NOMO-1 (cell line): Measurements from ENCODE around the gene NAALADL2.

Source experiments
- DNase-seq, 2 experiments: peaks; one replicate each; lab custom pipeline; 2025; ENCODE audit not compliant: unreplicated experiment in 2 of 2; lab: John Stamatoyannopoulos, UW

NAALADL2 gene

DNA sequence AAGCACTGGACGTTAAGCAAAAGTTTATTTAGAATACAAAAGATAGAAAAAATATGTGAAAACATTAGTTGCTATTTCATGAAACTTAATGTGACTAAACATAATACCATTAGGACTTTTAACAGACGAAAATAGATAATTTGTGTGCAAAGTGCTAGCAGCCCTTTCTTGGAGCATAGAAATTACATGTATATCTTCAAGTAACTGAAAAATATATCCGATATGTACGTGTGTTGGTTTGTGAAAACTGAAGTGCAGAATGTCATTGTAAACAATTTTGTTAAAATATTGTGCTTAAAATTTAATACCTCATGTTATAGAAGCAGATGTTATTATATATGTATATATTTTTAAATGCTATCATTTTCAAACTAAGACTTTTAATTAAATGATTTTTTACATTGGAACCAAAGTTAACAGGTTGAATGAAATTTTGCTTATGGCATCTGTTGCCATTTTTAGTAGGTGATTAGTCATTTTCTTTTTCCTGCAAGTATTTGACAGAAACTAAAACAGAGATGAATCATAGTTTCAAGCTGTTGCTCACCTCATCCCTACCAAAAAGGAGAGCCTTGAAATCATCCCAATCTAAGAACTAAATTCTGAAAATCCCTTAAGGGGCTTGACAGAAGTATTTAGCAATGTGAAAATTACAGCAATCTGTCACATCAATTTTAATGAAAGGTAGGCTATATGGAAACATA lies 334.8 kb downstream of the NAALADL2 start:
- no peak for DNase-seq

DNA sequence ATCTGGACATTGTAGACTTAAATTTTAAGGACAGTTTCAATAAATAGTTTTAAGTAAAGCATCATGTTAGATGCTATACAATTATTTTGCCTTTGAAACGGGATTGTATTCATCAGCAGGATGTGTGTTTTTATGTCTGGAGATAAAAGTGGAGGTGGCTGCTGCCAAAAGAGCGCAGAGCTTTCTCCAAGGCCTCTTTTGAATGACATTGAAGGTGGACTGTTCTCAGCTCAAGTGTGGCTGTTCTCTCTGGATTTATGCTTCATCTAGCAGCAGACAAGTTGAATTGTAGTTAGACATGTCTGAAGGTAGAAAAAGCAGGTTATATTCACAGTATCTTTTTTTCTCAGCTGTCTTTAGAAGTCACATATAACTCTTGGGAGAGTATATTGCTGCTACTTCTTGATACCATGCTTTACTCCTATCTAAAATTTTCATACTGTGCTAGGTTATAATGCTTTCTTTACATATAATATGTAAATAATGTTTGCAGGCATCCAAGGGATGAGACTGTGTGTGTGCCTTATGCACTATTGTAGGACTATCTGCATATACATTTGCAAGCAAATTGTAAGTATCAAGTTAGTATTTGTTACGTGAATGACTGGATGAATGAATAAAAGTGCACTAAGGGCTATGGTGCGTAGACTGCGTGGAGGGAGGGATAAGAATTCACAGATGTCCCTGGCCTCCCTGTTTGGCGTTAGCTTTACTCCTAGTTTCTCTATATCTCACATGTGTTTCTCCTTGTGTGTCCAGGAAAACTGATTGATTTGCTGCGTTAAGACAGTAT lies 340.1 kb downstream of the NAALADL2 start:
- DNase-seq, result no peak

DNA sequence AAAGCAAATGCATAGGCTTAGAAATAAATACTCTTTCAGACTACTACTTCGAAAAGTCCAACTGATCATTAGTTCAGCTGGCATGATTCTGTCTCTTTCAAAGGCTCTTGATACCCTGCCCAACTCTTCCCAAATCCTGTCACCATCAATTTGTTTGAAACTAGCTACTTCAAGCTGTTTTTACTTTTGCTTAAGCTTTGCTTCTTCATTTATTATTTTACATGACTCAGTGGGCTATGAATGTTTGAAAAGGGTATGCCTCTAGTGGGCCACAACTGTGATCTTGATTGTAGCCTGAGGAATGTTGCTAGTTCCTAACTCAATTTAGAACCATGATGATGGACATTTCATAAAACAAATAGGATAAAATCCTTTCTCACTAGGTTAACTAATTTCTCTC lies 340.8 kb downstream of the NAALADL2 start:
- no peak for DNase-seq

DNA sequence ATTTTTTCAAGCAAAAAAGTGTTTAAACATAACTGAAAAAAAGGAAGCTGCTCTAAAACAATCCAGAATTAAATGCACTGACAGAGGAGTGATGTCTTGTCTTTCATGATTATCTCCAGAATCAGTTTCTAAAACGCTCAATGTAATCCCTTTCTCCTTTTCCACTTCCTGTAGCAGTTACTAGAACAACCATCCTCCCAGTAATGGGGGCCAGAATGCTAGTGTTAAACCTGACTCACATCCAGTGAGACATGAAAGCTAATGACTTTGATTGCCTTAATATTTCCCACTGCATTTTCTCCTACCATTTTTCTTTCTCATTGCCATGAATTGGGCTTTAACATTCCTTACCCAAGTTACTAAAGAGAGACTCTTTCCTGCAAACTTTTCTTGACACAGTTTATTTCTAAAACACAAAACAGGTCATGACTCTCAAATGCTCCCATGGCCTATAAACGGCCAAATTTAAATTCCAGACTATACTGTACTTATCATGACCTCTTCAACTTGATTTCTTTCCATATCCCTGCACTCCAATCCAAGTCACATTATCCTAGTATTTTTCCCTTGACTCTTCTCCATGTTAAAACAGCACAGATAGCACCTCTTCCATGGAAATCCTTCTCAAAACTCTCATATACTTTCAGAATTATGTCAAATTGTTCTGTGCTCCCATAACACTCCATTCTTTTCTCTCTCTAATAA lies 341.4 kb downstream of the NAALADL2 start:
- DNase-seq, result no peak

DNA sequence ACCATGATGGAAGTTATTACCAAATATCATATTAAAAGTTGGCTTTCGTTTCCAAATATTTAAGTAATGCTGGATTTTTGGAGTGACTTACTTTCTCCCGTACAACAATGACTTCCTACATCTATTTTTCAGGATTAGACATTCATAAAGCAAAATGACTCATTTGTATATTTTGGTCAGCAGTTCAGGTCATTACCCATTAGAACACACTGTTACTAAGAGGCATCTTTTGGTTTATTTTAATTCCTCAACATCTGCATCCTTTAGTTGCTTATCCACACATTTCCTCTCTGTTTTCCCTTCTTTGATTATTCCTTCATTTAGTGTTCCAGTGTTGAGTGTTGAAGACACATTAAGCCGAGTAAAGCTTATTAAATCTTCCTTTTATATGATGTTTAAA lies 348.2 kb downstream of the NAALADL2 start:
- no peak for DNase-seq

DNA sequence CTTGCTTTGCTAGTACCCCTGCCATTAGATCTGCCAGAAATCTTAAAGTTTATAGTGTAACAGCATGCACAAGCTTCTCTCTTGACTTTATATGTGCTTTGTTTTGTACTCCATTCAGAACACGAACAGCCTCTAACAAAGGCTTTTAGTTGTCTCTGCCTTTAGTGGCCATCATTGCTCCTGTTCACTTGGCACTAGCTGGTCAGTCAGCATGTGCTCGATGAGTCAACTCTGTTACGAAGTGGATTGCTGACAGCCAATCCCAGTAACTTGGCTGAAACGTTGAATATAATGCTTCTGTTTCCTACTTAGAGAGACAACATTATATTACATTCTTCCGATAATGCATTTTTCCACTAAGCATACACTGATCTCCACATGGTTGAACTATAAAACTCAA lies 349.2 kb downstream of the NAALADL2 start:
- no peak for DNase-seq

DNA sequence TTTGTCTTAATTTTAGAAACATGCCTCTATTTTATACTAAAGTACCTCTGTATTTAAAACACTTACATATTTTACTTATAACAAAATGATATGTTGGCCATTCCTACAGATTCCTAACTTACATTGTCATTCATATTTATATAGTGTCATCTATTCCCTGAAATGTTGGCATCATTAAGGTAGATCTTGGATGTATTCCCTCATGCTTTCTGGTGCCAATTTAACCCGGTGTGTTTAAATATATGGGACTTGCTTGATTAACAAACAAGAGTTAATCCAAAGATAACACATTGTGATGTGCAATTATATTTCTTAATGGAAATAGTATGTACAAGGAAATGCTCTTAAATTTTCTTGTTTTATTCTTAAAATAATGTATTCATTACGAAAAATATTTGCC lies 352.3 kb downstream of the NAALADL2 start:
- no peak for DNase-seq

DNA sequence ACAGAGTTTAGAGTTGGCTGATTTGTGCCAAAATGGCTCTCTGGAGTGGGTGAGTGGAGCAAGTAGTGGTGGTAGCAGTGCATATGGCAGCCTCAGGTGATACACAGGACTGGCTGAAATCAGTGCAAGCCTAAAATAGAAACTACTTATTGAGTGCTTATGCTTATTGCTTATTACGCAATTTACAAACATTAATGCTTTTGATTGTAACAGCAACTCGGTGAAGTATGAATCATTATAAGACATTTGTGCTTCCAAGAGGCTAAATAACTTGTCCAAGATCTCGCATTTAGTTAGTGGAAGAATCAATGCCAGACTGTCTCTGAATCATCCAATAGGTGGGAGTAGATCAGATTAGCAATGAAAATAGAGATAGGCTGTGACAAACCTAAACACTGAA lies 353.8 kb downstream of the NAALADL2 start:
- DNase-seq, result no peak

DNA sequence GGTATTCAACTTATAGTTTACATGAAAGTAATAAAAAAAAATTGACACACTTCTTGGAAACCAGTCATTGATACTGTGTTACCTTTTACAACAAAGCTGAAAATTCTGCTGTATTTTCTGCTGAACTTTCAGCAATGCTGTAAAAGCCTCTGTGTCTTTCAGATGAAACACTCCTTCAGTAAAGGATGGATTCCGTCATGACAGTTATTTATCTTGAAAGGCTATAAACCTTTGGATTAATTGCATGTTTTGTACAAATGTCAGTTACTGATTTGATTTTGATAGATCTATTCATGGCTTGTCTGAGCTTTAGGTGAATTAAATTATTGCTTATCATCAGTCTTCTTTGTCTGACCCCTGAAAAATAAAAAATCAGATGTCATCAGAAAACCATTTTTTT lies 355.1 kb downstream of the NAALADL2 start:
- DNase-seq, result no peak

DNA sequence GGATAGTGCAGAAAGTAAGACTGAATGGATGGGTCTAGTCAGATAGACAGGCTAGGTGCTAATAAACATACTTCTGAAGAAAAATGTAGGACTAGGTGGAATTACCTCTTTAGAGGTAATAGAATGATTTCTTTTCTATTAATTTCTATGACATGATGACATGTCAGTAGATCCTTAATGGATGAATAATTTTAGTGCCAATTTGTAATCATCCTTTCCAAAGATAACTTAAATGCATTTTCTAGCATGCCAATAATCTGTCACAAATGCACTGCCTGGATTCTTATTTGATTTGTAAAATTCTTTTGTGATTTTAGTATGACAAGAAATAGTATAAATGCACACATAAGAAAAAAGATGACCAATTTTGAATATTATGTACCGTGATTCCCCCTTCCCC lies 356.7 kb downstream of the NAALADL2 start:
- no peak for DNase-seq

DNA sequence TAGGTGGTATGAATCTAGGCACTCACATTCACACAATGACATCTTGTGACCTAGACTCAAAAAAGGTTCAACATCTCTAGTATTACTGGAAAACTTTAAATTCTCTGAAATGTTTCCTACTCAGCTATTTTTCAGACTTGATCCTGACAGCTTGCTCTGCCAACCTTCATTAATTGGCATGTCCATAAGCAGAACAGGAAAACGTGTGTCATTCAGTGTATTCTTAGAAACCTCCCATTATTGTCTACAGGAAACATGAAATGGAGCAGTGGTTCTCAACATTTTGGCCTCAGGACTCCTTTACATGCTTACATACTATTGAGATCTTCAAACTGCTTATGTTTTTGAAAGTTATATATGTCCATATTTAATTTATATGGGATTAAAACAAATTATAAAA lies 363.2 kb downstream of the NAALADL2 start:
- no peak for DNase-seq

DNA sequence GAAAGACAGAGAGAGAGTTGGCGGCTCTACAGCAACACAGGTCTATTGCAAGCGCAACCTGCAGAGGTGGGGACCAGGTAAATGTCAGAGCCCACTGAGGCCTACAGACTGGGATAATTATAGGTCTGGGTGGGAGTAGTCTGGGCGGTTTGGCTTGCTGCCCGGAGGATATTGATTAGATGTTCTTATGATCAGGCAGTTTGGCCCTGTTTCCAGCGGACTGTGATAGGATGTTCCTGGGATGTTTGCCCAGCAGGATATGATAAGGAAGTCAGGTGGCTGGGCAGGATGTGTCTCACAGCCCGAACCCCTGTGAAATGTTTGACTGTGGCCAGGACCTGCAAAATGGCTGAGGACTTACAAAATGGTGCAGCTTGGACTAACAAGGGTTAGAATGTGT lies 364.9 kb downstream of the NAALADL2 start:
- no peak for DNase-seq

DNA sequence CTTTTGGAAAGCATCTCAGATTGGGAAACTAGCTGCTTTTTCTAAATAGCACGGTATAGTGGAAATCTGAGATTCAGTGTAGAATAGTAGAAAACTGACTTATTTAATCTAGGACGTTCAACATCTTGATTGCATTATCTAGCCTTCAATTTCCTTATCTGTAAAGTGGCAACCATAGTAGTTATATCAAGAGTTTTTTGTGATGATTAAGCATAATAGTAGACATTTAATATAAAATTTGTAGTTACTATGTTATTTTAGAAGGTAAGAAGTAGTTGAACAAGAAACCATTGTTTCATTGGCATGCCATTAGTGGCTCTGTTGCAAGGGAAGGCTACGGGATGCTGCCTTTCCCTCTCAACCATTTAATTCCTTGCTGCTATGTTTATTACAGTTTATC lies 367.3 kb downstream of the NAALADL2 start:
- DNase-seq, result no peak

DNA sequence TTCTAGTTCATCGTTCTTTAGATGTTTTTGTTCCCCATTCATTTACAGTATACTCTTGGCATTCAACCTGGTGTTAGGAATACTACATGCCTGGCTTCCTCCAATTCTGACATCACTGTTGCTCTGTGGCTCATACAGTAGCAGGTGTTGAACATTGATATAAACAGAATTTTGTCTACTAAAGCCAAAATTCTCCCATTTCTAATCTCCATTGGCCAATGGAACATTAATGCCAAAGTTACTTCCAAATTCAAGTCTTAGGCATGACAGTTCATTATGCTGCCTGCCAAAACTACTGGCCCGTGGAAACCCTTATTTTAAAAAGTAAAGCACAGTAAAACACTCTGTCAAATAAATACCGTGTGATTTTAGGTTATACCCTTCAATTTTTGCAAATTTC lies 368.0 kb downstream of the NAALADL2 start:
- no peak for DNase-seq

DNA sequence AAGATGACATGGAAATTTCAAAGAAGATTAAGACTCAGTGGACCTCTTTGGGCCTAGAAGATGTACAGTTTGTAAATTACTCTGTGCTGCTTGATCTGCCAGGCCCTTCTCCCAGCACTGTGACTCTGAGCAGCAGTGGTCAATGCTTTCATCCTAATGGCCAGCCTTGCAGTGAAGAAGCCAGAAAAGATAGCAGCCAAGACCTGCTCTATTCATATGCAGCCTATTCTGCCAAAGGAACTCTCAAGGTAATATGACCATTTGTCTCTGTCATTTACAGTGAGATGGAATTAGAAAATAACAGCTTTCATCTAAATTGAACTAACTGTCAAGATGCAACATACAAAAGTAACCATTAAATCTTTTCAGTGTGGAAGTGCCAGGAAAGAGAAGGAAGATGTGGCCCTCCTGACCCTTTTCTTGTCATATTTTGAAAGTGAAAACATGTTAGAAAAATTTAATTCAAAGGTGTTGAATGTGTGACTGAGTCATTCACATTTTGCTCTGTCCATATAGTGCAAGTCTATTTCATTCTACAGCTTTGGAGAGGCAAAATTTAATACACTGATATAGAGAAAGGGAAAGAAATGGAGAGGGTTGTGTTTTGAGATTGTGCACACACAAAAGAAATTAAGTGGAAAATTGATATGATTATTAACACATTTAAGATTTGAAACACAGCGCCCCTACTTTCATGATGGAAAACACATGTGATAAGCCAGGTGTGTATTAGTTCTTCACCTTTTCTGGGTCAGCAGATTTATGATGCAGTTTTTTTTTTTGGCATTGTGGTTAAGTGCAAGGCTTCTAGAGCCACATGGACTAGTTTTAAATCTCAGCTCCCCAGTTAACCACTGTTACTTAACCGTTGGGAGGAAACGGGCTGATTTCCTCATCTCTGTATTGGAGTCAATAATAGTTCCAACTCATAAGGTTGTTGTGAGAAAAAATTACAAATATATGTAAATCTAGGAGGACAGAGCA lies 375.1 kb downstream of the NAALADL2 start:
- no peak for DNase-seq

DNA sequence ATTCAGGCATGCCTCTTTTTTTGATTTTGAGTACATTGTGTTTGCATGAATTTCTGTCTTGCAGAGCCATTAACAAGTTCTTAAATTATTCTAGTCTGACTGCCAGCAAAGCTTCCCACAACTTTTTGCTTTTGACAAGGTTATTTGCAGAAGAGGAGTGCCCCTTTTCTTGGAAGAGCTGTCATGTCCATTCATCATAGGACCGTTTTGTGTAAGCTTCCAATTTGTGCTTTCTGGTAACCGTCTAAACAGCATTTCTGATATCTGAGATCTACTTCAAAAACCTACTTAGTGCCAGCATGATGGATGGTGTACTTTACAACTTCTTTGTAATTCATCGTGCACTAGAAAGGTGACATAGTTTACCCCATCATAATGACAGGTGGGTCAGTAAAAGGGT lies 379.7 kb downstream of the NAALADL2 start:
- no peak for DNase-seq

DNA sequence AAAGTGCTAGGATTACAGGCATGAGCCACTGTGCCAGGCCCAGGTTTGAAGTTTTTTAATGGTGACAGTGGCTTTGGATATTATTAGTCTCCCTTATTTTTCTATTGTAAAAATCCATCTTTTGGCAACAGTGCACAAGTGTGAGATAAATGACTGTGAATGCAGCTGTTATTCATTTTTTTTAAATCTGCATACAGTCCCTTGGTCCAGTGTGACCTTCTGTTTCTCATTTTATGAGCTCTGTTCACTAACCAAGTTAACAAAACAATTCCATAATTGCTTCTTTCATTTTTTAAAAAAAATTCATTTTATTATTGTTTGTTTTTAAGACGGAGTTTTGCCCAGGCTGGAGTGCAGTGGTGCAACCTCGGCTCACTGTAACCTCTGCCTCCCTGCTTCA lies 381.8 kb downstream of the NAALADL2 start:
- no peak for DNase-seq

DNA sequence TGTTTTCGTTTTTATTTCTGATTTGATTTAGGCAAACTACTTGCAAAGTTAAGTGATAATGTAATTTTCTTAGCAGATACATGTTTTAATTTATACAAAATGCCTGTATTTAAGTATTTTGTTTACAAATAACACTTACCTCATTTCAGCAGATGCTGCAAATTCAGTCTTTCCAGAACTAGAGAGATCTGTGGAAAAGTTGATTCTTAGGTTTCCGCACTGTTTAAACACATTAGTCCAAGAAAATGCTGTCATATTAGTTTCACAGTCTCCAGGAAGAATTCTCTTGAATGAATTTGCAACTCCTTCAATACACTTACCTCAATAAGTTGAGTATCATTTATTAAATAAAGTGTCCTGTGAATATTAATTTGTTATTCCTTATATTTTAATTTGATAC lies 383.1 kb downstream of the NAALADL2 start:
- DNase-seq, result no peak

DNA sequence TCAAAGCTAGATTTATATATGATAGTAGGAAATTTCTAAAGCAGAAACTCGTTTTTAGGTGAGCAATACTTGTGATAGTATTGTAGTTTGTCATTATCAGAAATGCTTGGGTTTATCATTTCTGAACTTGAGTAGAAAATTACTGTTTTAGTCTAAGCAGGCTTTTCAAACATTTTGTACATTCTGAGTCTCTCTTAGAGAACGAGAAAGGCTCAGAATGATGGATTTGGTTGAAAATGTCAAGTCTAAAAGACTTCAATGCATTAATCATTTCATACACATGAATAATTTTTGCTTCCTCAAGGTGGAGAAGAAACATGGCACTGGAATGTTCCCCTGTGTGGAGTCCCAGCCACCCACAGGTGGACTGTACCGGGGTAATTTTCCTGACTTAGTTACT lies 387.1 kb downstream of the NAALADL2 start:
- no peak for DNase-seq

DNA sequence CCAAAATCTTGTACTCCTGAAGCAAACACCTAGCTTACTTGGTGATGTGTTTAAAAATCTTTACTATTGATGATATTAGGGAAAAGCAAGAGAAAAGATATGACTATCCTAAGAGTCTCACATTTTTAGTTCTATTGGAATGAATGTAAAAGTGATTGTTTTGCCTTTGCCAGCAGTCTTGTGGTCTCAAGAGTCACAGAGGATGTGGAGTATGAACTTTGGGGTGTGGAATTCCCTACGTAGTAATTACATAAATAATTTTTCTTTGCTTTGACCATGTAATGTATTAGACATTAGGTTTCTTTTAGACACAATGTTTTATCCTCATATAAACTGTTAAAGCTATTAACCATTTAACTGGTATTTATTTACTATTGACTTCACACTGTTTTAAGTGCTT lies 387.6 kb downstream of the NAALADL2 start:
- DNase-seq, result no peak

DNA sequence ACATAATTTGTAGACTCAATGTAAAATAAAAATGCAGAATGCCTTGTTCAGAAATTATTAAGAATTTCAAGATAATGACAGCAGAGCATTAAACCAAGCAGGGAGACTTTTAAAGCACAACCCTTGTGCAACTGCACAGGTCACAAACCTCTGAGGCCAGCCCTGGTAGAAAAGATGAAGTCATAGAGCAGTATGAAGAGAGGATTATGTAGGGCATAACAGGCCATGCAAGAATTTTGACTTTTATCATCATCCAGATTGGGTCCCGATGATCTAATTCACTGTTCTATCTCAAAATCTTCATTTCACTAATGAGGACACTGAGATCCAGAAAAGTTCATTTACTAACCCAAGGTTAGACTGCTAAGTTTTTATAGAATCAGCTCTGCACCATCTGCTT lies 388.5 kb downstream of the NAALADL2 start:
- DNase-seq, result no peak
